Uterine smooth muscle cell (primary cell): ENCODE results near the gene COQ10A. TPM values are rescaled to one million over a fixed set of nuclear protein-coding genes. Genes with fewer than 3 reads are reported as not detected.

ENCODE experiments used
- total RNA-seq: library from RNA; depleted of rRNA; stranded (reverse); fragments of >200 nt; gene quantifications from 2 replicates; pipeline ENCODE4 v1.2.3, GENCODE V29; 2014

The COQ10A gene
- total RNA-seq, result 6.2 and 7.4 TPM in 2 replicates

DNA sequence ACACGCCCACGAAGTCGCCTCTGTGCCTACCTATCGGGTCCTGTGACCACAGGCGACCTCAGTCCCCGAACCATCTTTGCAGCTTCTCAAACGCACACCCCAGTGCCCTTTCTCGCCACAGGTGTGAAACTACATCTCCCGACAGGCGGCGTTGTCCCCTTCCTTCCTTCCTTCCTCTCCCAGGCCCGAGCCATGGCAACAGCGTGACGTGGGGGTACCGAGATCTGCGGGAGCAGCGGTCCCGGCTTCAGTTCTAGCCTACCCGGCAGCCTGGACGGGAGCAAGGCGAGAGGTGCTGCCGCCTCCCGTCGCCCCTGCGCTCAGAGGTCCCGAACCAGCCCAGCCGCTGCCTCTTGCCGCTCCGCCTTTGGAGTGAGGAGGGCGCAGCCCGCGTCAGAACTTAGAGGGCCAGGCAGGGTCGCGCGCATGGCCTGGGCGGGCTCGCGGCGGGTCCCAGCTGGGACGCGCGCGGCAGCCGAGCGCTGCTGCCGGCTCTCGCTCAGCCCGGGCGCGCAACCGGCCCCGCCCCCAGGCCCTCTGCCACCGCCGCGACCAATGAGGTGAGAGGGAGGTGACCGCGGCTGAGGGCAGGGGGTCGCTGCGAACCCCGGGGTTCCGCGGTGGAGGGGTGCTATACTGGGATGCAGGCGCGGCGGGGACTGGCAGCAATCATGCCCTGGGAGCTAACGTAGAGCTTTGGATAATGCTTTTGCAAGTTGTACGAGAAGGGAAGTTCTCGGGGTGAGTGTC lies at the start of gene COQ10A:
Gene COQ10A, plus strand, starts transcription at position 250 of the 750 bp plus-strand sequence. Its CDS starts 177 bp downstream, at position 427.

DNA sequence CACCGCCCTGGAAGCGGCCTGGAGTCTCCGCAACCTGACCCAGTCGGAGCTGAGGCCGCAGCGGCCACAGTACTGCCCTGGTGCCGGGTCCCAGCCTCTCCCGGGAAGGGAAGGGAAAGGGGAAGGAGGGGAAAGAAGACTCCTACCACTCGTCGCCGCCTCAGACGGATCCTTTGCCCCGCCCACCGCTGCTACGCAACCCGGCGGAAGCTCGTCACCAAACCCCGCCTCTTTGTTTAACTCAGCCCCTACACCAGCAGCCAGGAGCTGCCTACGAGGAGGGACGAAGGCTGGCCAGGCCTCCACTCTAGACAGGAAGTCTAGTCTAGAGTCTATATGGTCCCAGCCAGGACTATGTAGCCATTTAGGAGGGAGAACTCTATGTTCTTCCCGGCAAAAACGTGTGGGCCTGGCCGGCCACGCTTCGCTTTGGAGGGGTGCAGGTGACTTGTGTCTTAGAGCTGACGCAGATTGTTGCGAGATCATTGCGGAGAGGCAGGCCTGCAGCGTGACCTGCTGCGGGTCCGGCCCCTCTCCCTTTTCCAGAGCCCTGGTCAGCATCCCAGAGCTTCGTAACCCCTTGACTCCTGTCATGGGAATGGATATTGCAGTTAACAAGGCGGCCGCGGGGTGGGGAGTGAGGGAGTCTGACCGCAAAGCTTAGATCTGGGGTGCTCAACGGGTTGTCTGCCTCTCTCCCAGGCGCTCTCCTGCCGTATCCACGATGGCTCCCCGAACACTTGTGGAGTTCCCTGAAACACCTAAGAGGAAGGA lies 44.8 kb upstream of the COQ10A start, which contains the start of gene RNF41:
Gene RNF41, minus strand, starts transcription at position 166 of the 774 bp plus-strand sequence. CDS start 7,875 bp downstream, outside the sequence.

DNA sequence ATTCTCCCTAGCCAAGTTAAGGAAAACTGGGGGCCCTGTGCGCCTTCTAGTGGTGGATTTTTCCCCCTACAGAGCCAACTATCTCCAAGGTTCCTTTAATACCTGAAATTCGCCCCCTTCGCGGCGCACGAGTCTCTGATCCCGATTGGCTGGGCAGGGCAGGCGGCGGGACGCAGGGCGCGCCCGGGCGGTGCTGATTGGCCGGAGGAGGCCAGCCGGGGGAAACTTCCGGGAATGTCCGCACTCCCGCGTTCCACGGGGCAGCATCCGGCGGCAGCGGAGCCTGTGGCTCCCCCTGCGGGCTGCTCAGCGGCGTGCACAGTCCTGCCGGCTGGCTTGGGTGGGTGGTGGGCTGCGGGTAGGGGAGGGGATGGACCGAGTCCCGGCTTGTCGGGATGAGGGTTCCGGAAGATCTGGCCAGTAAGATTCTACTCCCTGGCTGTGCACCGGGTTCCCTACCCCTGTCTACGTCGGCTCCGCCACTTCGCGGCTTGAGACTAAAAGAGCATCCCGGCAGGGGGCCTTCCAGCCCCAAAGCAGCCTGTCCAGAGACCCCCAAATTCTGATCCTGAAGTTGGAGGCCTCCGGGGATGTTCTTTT lies 42.5 kb upstream of the COQ10A start, which contains the start of gene NABP2:
Gene NABP2, plus strand, starts transcription at position 241 of the 600 bp plus-strand sequence. CDS start 515 bp downstream, outside the sequence.

DNA sequence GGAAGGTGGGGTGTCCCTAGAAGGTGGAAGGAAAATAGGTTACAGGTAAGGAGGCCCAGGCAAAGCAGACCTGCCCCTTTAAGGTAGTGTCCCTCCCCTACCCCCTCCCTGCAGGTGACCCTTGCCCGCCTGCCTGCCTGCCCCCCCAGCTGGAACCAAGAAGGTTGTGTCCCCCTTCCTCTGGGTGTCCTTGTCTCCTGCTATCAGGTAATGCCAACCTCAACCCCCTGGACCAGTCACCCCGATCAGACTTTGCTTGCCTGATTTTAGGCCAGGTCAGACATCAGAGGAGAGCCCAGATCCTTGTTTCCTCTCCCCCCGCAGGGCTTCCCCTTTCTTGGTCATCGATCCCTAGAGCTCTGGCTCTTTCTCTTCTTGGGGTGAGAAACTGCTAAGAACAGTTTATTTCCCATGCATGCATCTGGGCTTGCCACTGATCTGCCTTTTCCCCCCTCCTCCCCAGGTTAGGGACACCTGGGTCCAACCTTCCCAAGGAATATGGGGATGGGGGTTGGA lies 36.8 kb upstream of the COQ10A start, which contains the start of gene SLC39A5:
Gene SLC39A5, plus strand, starts transcription at position 136 of the 516 bp plus-strand sequence. CDS start 1,224 bp downstream, outside the sequence.

DNA sequence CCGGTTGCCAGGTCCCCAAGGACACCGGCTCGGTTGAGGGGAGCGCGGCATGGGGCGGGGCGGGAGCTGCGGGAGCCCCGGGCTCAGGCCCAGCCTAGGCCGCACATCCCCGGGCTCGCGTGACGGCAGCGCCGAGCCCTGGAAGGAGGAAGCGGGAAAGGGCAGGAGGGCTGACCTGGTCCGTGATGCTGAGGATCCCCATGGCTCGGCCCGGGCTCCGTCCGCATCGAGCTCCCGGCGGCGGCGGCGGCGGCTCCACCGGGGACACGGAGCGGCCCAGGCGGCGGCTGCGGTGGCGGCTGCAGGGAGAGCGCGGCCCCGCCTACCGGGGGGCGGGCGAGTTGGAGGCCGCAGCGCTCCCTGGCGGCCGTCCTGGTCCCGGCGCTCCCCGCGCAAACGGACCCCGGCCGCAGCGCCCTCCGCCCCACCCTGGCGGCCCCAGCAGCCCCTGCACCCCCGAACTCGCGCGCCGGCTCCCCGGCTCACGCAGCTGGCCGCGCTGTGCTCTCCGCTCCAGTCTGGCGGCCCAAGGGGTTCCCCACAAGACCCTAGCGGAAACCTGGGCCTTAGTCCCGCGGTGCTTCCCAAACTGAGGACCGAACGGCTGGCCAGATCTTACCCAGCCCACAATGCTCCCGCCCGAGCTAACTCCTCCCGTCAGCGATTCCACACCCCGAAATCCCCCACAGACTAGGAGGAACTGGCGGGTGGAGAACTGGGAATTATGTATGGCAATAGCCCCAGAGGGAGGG lies 8.5 kb upstream of the COQ10A start, which contains the start of gene ANKRD52:
Gene ANKRD52, minus strand, starts transcription at position 317 of the 752 bp plus-strand sequence. Its CDS starts 115 bp downstream, at position 202.

DNA sequence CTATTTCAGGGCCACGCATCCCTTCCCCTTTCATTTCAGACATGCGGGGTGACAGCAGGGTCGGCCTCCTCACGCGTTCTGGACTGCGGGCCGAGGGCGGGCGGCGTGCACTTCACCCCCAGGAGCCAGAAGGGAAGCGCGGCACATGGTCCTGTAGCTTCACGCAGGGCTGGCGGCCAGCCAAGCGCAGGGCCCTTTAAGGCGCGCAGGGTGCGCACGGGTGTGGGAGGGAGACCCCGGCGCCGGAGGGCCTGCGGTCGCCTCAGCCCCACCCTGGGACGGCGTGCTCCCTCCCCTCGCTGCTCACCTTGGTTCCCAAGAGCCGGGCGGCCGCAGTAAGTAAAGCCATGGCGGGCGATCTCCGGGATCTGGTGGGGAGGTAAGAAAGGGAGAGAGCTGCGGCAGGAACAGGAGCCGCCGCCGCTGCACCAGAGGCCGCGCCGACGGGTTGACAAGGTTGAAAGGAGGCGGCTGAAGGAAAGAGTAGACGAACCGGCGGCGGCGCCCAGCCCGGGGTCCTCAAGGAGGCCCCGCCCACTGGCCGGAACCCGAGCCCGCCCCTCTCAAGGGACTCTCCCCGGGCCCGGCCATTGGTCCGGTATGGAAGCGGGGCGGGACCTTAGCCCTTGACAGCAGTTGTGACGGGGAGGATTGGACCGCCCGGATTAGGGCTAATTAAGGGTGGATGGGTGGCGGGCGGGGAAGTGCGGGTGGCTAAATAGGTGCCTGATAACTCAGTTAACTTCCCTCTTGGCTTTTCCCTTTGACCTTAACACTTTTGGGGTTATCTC lies 33.3 kb downstream of the COQ10A start, which contains the start of gene CS:
Gene CS, minus strand, starts transcription at position 478 of the 791 bp plus-strand sequence. Its CDS starts 129 bp downstream, at position 349.

DNA sequence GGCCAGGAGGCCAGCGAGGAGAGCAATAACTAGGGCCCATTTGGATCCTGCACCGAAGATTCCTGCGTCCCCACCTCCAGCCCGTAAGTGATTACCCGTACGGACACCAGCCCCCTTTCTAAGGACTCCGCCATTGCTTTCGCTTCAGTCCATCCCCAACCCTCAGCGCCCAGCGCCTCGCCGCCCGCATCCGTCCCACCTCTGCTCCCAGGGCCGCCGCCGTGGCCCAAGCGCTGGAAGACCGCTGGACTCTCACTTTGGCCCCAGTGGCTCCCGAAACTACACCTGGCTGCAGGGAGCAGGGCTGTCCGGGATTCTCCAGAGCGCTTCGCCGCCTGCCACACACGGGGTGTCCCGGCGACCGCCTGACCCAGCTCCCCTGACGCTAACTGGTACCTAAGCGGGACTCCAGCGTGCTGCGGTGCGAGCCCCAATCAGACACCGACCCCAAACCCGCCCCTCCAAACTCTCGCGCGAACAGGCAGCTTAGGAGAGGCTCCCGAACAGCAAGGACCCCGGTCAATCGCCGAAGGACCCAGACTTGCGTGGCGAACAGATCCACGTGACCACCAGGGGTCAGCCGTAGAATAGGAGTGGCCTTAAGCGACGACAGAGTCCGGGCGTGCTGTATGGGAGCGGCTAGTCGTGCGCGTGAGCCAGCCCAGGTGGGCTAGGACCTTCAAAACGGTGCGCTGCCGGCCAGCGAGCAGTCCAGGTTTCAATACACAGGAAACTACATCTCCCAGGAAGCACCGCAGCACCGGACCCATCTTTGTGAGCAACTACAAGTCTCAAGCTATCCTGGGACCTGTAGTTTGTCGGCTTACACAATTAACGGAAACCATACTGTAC lies 49.1 kb downstream of the COQ10A start, which contains the start of gene CNPY2:
Gene CNPY2, minus strand, starts transcription at position 367 of the 852 bp plus-strand sequence. CDS start 771 bp downstream, outside the sequence.

Other genes with a start within 250 kb of the COQ10A start
- 1.5 TPM in 2 replicates for gene IKZF4, start 245.9 kb upstream of the COQ10A start, total RNA-seq
- 174 and 483 TPM in 2 replicates for gene RPS26, start 225.0 kb upstream of the COQ10A start, total RNA-seq
- gene ERBB3, start 186.8 kb upstream of the COQ10A start, total RNA-seq, result 0.11 and 0.75 TPM in 2 replicates
- 107 and 254 TPM in 2 replicates for gene PA2G4, start 162.4 kb upstream of the COQ10A start, total RNA-seq
- 1,557 and 2,417 TPM in 2 replicates for gene RPL41, start 150.3 kb upstream of the COQ10A start, total RNA-seq
- 4.7 and 6.3 TPM in 2 replicates for gene ZC3H10, start 148.7 kb upstream of the COQ10A start, total RNA-seq
- 475 and 484 TPM in 2 replicates for gene ESYT1, start 138.7 kb upstream of the COQ10A start, total RNA-seq
- gene MYL6B, start 114.4 kb upstream of the COQ10A start, total RNA-seq, result 59.2 and 112 TPM in 2 replicates
- 2,082 and 2,483 TPM in 2 replicates for gene MYL6, start 108.6 kb upstream of the COQ10A start, total RNA-seq
- 46.2 and 47.1 TPM in 2 replicates for gene SMARCC2, start 77.5 kb upstream of the COQ10A start, total RNA-seq
- gene RNF41, start 45.0 kb upstream of the COQ10A start, total RNA-seq, result 117 and 180 TPM in 2 replicates
- gene NABP2, start 42.6 kb upstream of the COQ10A start, total RNA-seq, result 19.0 and 34.4 TPM in 2 replicates
- 1.00 TPM in 1 of 2 replicates, not detected in the other for gene SLC39A5, start 36.9 kb upstream of the COQ10A start, total RNA-seq
- 18.0 and 21.7 TPM in 2 replicates for gene ANKRD52, start 8.6 kb upstream of the COQ10A start, total RNA-seq
- 68.9 and 122 TPM in 2 replicates for gene CS, start 33.4 kb downstream of the COQ10A start, total RNA-seq
- 87.5 and 89.6 TPM in 2 replicates for gene CNPY2, start 49.0 kb downstream of the COQ10A start, total RNA-seq
- 22.6 and 25.4 TPM in 2 replicates for gene PAN2, start 67.1 kb downstream of the COQ10A start, total RNA-seq
- gene IL23A, start 71.9 kb downstream of the COQ10A start, total RNA-seq, result 0.22 TPM in 1 of 2 replicates, not detected in the other
- gene STAT2, start 93.2 kb downstream of the COQ10A start, total RNA-seq, result 147 and 327 TPM in 2 replicates
- gene APOF, start 95.9 kb downstream of the COQ10A start, total RNA-seq, result not detected in 2 replicates
- gene TIMELESS, start 182.5 kb downstream of the COQ10A start, total RNA-seq, result 12.1 and 31.5 TPM in 2 replicates
- gene MIP, start 187.7 kb downstream of the COQ10A start, total RNA-seq, result not detected in 2 replicates
- 1.5 and 1.7 TPM in 2 replicates for gene SPRYD4, start 201.6 kb downstream of the COQ10A start, total RNA-seq
- gene GLS2, start 221.2 kb downstream of the COQ10A start, total RNA-seq, result 0.22 and 0.25 TPM in 2 replicates